Transverse colon (tissue), 4 donors: ENCODE data around the gene SLC25A17. TPM values are rescaled to one million over a fixed set of nuclear protein-coding genes. Genes with fewer than 3 reads are reported as not detected.
"Not testable (repeated sequence)": the region's sequence is repeated elsewhere in the genome, so short reads cannot be mapped to it uniquely, and the experiment has no call there.

Experiments used
- DNase-seq: peaks from one replicate; pipeline ENCODE4 v3.0.0-alpha.2; 2019
- H3K27ac ChIP-seq, 4 donors: fragments of 200-600 bp; sonication (generic); 2 replicates each; pipeline ENCODE4 v1.5.1; 2016 to 2018; ENCODE audit warnings: inconsistent platforms in 4 of 4
- H3K27me3 ChIP-seq: fragments of 200-600 bp; sonication (generic); 2 replicates; pipeline ENCODE4 v1.5.1; 2017; ENCODE audit warnings: inconsistent platforms
- H3K36me3 ChIP-seq, 4 donors: fragments of 200-600 bp; sonication (generic); 2 replicates each; pipeline ENCODE4 v1.5.1; 2017 to 2019; ENCODE audit warnings: inconsistent platforms in 4 of 4
- H3K4me1 ChIP-seq, 4 donors: fragments of 200-600 bp; sonication (generic); 2 replicates each; pipeline ENCODE4 v1.5.1; 2017 to 2020; ENCODE audit warnings: inconsistent platforms in 4 of 4
- H3K4me3 ChIP-seq, 4 donors: fragments of 200-600 bp; sonication (generic); 1 replicate in 1 of 4; 2 replicates in 3 of 4; pipeline versions ENCODE4 v1.5.1 to v1.6.1; 2017 to 2019; ENCODE audit warnings: inconsistent platforms in 4 of 4
- H3K9me3 ChIP-seq, 2 donors: fragments of 200-600 bp; sonication (generic); 2 replicates each; pipeline ENCODE4 v1.5.1; 2017 to 2019; ENCODE audit warnings: inconsistent platforms in 2 of 2
- EP300 ChIP-seq: sonication (generic); formaldehyde crosslinking; IDR thresholded peaks from one replicate; pipeline ENCODE4 v1.6.1; 2017; ENCODE audit warnings: antibody characterized with exemption, low read depth
- POLR2A ChIP-seq: fragments of 450-650 bp; IDR thresholded peaks from one replicate; pipeline ENCODE4 v1.6.1; 2016; ENCODE audit warnings: antibody characterized with exemption, mild to moderate bottlenecking, moderate library complexity
- POLR2AphosphoS5 ChIP-seq, 3 donors: sonication (generic); formaldehyde crosslinking; IDR thresholded peaks; one replicate each; pipeline ENCODE4 v1.6.1; 2016; ENCODE audit warnings: antibody characterized with exemption in 3 of 3
- WGBS, 2 donors: methylation state at CpG; one replicate each; pipeline ENCODE4 v1.1.5; 2018; ENCODE audit warnings: low coverage in 1 of 2; 5-methylcytosine and 5-hydroxymethylcytosine counted together
- in situ Hi-C, 4 donors: fragments of 200-750 bp; cut with MboI; loops; one replicate each; pipeline versions ENCODE4 v1.15.0 to v1.15.1; 2017; ENCODE audit warnings: low sequenced_read_pairs in 3 of 4, low pct_ligation_motif_present in 1 of 4, low pct_unique_long_range_greater_than_20kb in 1 of 4
- intact Hi-C: fragments of 100-400 bp; cut with DNase I; formaldehyde crosslinking; loops from one replicate; pipeline ENCODE4 v1.15.1; 2023; ENCODE audit warnings: low total_unique reads
- small RNA-seq, 4 donors: library from RNA; depleted of rRNA; stranded (forward); fragments of <200 nt; gene quantifications; one replicate each; pipeline ENCODE3, GENCODE V24; 2016
- total RNA-seq, 4 donors: library from RNA; depleted of rRNA; stranded (reverse); fragments of >200 nt; gene quantifications; one replicate each; pipeline ENCODE4 v1.1.0, GENCODE V29; 2016
- TF ChIP-seq, protein P1 (sequence below), 5 experiments: fragments of 200-600 bp in 3 of 5; fragments of 450-650 bp in 2 of 5; sonication (generic) in 3 of 5; IDR thresholded peaks; 1 replicate in 2 of 5; 2 replicates in 3 of 5; pipeline ENCODE4 v1.5.1; 2016 to 2017; ENCODE audit warnings: antibody characterized with exemption in 5 of 5, inconsistent platforms in 3 of 5, mild to moderate bottlenecking in 2 of 5, moderate library complexity in 1 of 5

The SLC25A17 gene
- total RNA-seq, 4 donors from 2014 or later = 8.0 to 20.2 (median 12.5) TPM

DNA sequence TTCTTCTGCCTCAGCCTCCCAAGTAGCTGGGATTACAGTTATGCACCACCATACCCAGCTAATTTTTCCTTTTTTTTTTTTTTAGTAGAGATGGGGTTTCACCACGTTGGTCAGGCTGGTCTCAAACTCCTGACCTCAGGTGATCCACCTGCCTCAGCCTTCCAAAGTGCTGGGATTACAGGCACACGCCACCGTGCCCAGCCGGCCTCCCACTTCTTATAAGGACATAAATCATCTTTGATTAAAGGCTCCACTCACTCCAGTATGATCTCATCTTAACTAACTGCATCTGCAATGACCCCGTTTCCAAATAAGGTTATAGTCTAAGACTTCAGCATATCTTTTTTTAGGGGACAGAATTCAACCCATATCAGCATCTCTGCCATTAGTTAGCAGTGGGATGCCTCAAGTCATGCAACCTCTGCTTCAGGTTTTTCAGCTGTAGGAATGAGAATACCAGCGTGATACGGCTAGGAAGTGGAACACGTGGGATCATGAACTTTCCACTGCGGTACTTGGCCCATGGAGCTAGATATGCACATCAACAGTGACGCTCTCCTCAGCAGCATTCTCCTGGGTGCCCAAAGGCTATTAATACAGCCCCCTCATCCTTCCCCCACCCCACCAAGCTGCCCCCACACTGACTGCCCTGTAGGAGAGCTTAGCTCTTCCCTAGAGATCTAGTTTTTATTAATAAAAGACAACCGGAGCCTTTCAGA lies 98.4 kb downstream of the SLC25A17 start:
- Histone ChIP-seq H3K9me3 (no peaks in the 10 kb centered on the region), H3K36me3 (no peaks in the 10 kb centered on the region), H3K27me3 (no peaks in the 10 kb centered on the region), H3K4me1 (peaks cover 0 to 5% (median 2%) of the 10 kb centered on the region in 4 donors), H3K27ac (peak overlapping the region in 3 of 4 donors; percentile 19 to 53 (median 31)), H3K4me3 (no peak overlapping the region)
- intact Hi-C loops (no loop called here), in situ Hi-C loops (no loop called here)
- DNase-seq = no peak
- no peak for TF ChIP-seq EP300
- no peak for TF ChIP-seq POLR2A
- TF ChIP-seq, protein P1, sequence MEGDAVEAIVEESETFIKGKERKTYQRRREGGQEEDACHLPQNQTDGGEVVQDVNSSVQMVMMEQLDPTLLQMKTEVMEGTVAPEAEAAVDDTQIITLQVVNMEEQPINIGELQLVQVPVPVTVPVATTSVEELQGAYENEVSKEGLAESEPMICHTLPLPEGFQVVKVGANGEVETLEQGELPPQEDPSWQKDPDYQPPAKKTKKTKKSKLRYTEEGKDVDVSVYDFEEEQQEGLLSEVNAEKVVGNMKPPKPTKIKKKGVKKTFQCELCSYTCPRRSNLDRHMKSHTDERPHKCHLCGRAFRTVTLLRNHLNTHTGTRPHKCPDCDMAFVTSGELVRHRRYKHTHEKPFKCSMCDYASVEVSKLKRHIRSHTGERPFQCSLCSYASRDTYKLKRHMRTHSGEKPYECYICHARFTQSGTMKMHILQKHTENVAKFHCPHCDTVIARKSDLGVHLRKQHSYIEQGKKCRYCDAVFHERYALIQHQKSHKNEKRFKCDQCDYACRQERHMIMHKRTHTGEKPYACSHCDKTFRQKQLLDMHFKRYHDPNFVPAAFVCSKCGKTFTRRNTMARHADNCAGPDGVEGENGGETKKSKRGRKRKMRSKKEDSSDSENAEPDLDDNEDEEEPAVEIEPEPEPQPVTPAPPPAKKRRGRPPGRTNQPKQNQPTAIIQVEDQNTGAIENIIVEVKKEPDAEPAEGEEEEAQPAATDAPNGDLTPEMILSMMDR (IDR thresholded peaks at IDR 0.05) = no peak
- TF ChIP-seq POLR2AphosphoS5 (IDR thresholded peaks at IDR 0.05) = no peak
- WGBS, 2 donors = 58 to 67% methylated on average over 4 to 11 of the region's 11 CpGs

DNA sequence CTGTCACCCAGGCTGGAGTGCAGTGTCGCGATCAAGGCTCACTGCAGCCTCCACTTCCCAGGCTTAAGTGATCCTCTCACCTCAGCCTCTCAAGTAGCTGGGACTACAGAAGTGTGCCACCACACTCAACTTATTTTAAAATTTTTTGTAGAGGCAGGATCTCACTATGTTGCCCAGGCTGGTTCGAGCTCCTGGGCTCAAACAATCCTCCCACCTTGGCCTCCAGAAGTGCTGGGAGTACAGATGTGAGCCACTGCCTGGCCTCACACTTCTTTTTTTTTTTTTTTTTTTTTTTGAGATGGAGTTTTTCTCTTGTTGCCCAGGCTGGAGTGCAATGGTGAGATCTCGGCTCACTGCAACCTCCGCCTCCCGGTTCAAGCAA lies 99.0 kb downstream of the SLC25A17 start:
- H3K4me3 ChIP-seq = not testable (repeated sequence)

More for the DNA sequence above, 99.0 kb downstream of the SLC25A17 start:
- H3K27ac ChIP-seq, H3K9me3 ChIP-seq, H3K36me3 ChIP-seq, H3K27me3 ChIP-seq, in situ Hi-C loops, DNase-seq, H3K4me1 ChIP-seq, intact Hi-C loops: not testable (repeated sequence)
- 91 to 100% methylated on average over 3 to 6 of the region's 6 CpGs for WGBS, 2 donors

Small RNAs within 50 kb of the gene (small RNA-seq; reads per million reads assigned to genes)
- 0 reads per million in 4 donors for gene JTBP1
- gene MIR4766 = 0 to 0.18 (median 0) reads per million in 4 donors

Other genes with a start within 250 kb of the SLC25A17 start
- gene MRTFA, start 182.6 kb downstream of the SLC25A17 start, total RNA-seq = 100 to 1,000 TPM in 2 of 4 donors, 10 to 100 TPM in 2; 46.0 to 408 (median 90.0) TPM
- under 1 TPM in 1 of 4 donors, not detected in 3; 0.27 TPM for gene MCHR1, start 139.9 kb downstream of the SLC25A17 start, total RNA-seq
- 100 to 1,000 TPM in 2 of 4 donors, 10 to 100 TPM in 2; 39.6 to 113 (median 79.7) TPM for gene ST13, start 37.3 kb upstream of the SLC25A17 start, total RNA-seq
- 10 to 100 TPM in 1 of 4 donors, 1 to 10 TPM in 3; 5.8 to 14.1 (median 7.8) TPM for gene XPNPEP3, start 37.8 kb upstream of the SLC25A17 start, total RNA-seq
- 10 to 100 TPM in 1 of 4 donors, under 1 TPM in 2, not detected in 1; 0.55 to 24.9 (median 0.64) TPM for gene DNAJB7, start 42.8 kb upstream of the SLC25A17 start, total RNA-seq
- gene RBX1, start 132.0 kb upstream of the SLC25A17 start, total RNA-seq = 10 to 100 TPM in 3 of 4 donors, 1 to 10 TPM in 1; 7.8 to 36.9 (median 24.9) TPM